WI38 (cell line): ENCODE measurements around the gene KLF8.
"Not testable (repeated sequence)": the region's sequence is repeated elsewhere in the genome, so short reads cannot be mapped to it uniquely, and the experiment has no call there.

Experiments
- H3K4me3 ChIP-seq: 2 replicates; pipeline ENCODE4 v1.5.1; 2011; ENCODE audit warnings: low read depth, mild to moderate bottlenecking, control low read depth, low read length
- TF ChIP-seq, protein P1 (sequence below): IDR thresholded peaks from 2 replicates; pipeline ENCODE4 v1.5.1; 2012; ENCODE audit warnings: low read depth, mild to moderate bottlenecking, control low read depth, low read length

KLF8 gene

DNA sequence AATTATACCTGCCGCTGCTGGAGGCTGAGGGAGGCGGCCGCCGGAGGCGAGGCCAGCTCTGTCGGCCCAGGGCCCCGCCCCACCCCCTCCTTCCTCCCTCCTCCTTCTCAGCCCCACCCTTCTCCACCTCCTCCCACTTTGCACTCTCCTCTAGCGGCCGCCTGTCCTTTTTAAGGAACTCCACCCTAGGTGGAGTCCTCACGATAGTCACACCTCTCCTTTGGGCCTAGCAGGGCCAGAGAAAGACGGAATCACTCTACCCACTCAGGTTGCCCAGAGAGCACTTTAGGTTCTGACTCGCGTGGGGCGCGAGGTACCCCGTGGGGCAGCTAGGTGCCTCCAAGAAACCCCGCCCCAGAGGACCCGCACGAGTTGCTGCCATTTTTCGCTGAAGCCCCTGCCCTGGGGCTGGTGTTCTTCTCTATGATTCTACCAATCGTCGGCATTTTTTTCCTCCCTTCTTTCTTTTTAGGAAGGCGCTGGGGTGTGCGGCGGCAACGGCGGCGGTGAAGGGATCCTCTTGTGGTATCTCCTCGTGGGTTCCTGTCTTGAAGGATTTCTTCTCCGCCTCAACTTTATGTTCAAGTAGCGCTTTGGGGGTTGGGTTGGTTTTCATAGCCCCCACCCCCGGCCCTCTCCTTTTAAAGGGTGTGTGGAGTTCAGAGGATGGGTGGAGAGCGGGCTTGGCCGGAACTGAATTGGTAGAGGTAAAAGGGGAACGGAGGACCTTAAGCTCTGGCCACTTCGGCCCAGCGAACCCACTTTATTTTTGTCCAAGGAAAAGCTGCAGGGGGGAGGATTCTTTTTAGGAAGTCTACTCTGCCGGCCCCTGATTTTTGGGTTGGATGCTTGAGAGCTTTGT lies at the start of gene KLF8:
TSS of gene KLF8 (plus strand) at position 136 of the 862 bp plus-strand sequence. CDS start 979 bp downstream, outside the sequence.
- H3K4me3 ChIP-seq = no peak within 1 kb of the TSS
- TF ChIP-seq, protein P1, sequence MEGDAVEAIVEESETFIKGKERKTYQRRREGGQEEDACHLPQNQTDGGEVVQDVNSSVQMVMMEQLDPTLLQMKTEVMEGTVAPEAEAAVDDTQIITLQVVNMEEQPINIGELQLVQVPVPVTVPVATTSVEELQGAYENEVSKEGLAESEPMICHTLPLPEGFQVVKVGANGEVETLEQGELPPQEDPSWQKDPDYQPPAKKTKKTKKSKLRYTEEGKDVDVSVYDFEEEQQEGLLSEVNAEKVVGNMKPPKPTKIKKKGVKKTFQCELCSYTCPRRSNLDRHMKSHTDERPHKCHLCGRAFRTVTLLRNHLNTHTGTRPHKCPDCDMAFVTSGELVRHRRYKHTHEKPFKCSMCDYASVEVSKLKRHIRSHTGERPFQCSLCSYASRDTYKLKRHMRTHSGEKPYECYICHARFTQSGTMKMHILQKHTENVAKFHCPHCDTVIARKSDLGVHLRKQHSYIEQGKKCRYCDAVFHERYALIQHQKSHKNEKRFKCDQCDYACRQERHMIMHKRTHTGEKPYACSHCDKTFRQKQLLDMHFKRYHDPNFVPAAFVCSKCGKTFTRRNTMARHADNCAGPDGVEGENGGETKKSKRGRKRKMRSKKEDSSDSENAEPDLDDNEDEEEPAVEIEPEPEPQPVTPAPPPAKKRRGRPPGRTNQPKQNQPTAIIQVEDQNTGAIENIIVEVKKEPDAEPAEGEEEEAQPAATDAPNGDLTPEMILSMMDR = no peak

DNA sequence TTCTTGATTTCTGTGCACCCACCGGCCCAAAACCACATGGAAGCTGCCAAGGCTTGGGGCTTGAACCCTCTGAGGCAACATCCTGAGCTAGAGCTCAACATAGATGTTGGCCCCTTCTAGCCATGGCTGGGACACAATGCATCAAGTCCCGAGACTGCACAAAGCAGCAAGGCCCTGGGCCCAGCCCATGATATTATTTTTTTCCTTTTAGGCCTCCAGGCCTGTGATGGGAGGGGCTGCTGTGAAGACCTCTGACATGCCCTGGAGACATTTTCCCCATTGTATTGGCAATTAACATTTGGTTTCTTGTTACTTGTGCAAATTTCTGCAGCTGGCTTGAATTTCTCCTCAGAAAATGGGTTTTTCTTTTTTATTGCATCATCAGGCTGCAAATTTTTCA lies 25.2 kb upstream of the KLF8 start:
- not testable (repeated sequence) for H3K4me3 ChIP-seq

DNA sequence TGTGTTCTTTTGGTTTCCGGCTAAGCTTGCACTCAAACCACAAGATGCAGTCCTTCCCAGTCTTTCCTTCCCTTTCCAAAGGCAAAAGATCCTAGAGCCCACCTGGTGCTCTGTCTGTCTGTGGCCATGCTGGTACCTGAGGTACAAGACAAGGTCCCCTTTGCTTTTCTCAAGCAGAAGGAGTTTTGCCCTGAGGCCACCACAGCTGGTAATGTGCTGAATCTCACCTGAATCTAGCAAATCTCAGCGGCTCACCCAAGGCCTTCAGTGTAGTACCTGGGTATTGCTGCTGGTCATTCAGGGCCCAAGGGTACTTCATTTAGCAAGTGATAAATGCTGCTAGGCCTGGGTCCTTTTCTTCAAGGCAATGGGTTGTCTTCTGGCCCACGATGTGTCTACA lies 20.5 kb upstream of the KLF8 start:
- no peak overlapping the region for H3K4me3 ChIP-seq
- TF ChIP-seq, protein P1 = no peak

DNA sequence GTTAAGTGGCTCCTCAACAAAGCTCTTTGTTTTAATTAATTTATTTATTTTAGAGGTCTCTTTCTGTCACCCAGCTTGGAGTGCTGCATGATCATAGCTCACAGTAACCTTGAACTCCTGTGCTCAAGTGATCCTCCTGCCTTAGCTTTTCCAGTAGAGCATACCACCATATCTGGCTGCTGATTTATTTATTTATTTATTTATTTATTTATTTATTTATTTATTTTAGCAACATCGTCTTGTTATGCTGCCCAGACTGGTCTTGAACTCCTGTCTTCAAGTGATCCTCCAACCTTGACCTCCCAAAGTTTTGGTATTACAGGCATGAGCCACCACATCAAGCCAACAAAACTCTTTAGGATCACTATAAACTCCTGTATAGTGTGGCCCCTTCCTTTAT lies 15.8 kb upstream of the KLF8 start:
- TF ChIP-seq, protein P1 = no peak
- no peak overlapping the region for H3K4me3 ChIP-seq

DNA sequence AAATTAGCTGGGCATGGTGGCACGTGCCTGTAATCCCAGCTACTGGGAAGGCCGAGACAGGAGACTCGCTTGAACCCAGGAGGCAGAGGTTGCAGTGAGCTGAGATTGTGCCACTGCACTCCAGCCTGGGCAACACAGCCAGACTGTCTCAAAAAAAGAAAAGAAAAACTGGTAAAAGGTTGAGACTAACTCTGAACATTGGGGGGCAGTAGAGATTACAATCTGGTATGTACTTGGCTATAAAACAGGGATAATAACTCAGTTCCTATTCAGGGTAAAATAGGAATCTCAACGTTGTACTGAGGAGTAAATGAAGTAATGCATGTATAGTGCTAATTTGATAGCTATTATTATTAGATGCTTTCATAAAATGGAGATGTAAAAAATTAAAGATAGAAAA lies 12.5 kb upstream of the KLF8 start:
- no peak overlapping the region for H3K4me3 ChIP-seq
- TF ChIP-seq, protein P1 = no peak

DNA sequence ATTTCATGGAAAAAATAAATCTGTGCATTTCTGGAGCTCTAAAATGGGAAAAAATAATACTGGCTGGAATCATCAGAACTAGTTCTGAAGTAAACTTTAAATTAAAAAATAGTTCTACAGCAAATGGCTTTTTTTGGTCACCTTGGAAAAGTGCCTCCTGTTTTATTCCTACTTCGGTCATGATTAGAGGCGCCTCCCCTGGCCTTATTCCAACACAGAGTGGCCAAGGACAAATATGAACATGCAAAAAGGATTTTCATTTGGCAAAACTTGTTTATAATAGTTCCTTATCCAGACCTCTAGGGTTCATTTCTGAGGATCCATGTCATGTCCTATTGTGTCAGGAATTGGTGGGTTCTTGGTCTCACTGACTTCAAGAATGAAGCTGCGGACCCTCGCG lies 11.1 kb upstream of the KLF8 start:
- no peak overlapping the region for H3K4me3 ChIP-seq
- TF ChIP-seq, protein P1 = no peak

DNA sequence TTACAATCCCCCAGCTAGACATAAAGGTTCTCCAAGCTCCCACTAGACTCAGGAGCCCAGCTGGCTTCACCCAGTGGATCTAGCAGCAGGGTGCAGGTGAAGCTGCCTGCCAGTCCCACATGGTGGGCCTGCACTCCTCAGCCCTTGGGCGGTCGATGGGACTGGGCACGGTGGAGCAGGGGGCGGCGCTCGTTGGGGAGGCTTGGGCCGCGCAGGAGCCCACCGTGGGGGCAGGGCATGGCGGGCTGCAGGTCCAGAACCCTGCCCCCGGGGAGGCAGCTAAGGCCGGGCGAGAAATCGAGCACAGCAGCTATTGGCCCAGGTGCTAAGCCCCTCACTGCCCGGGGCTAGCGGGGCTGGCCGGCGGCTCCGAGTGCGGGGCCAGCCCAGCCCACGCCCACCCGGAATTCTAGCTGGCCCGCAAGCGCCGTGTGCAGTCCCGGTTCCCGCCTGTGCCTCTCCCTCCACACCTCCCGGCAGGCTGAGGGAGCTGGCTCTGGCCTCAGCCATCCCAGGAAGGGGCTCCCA lies 9.6 kb upstream of the KLF8 start:
- TF ChIP-seq, protein P1 = no peak
- H3K4me3 ChIP-seq = no peak overlapping the region
